Measurements from ENCODE around the gene KLHL14.

KLHL14 gene

GRCh38 chr18:32770666-32771168, 2.1 kb downstream of the KLHL14 start:
- DNase-seq (ENCODE audit: low read depth, low spot score) = no peak

GRCh38 chr18:32770054-32770665, 2.7 kb downstream of the KLHL14 start:
- DNase-seq (ENCODE audit: low read depth, low spot score) = no peak

GRCh38 chr18:32769586-32770053, 3.2 kb downstream of the KLHL14 start:
- DNase-seq (ENCODE audit: low read depth, low spot score) = no peak

GRCh38 chr18:32769071-32769585, 3.7 kb downstream of the KLHL14 start:
- DNase-seq (ENCODE audit: low read depth, low spot score) = no peak

- DNase-seq (ENCODE audit: low read depth, low spot score) = no peak
Observed at GRCh38 chr18:32767400-32767799, 5.4 kb downstream of the KLHL14 start.

- DNase-seq (ENCODE audit: low read depth, low spot score) = no peak
Observed at GRCh38 chr18:32764611-32765244, 8.1 kb downstream of the KLHL14 start.

GRCh38 chr18:32763293-32763692, 9.5 kb downstream of the KLHL14 start:
- DNase-seq (ENCODE audit: low read depth, low spot score) = no peak

GRCh38 chr18:32761231-32761630, 11.6 kb downstream of the KLHL14 start:
- no peak for DNase-seq (ENCODE audit: low read depth, low spot score)

- DNase-seq (ENCODE audit: low read depth, low spot score) = no peak
Observed at GRCh38 chr18:32760391-32760790, 12.4 kb downstream of the KLHL14 start.

GRCh38 chr18:32759611-32760167, 13.1 kb downstream of the KLHL14 start:
- DNase-seq (ENCODE audit: low read depth, low spot score) = no peak

- no peak for DNase-seq (ENCODE audit: low read depth, low spot score)
Observed at GRCh38 chr18:32754508-32755263, 18.1 kb downstream of the KLHL14 start.

- DNase-seq (ENCODE audit: low read depth, low spot score) = no peak
Observed at GRCh38 chr18:32753656-32754260, 19.1 kb downstream of the KLHL14 start.

- no peak for DNase-seq (ENCODE audit: low read depth, low spot score)
Observed at GRCh38 chr18:32750328-32750727, 22.5 kb downstream of the KLHL14 start.

GRCh38 chr18:32749809-32750208, 23.0 kb downstream of the KLHL14 start:
- no peak for DNase-seq (ENCODE audit: low read depth, low spot score)

GRCh38 chr18:32742579-32742978, 30.2 kb downstream of the KLHL14 start:
- DNase-seq (ENCODE audit: low read depth, low spot score) = no peak

- DNase-seq (ENCODE audit: low read depth, low spot score) = no peak
Observed at GRCh38 chr18:32735781-32736180, 37.0 kb downstream of the KLHL14 start.

GRCh38 chr18:32734442-32734841, 38.4 kb downstream of the KLHL14 start:
- no peak for DNase-seq (ENCODE audit: low read depth, low spot score)

GRCh38 chr18:32732165-32732564, 40.7 kb downstream of the KLHL14 start:
- no peak for DNase-seq (ENCODE audit: low read depth, low spot score)

- DNase-seq (ENCODE audit: low read depth, low spot score) = no peak
Observed at GRCh38 chr18:32730620-32731091, 42.2 kb downstream of the KLHL14 start.

- DNase-seq (ENCODE audit: low read depth, low spot score) = no peak
Observed at GRCh38 chr18:32730068-32730467, 42.8 kb downstream of the KLHL14 start.

GRCh38 chr18:32724071-32724749, 48.6 kb downstream of the KLHL14 start:
- no peak for DNase-seq (ENCODE audit: low read depth, low spot score)
